Common myeloid progenitor, CD34-positive (primary cell): ENCODE data around the gene NFAT5.

ENCODE experiments used
- CTCF ChIA-PET: fragments of 350-600 bp; sonication (Branson Sonifier 250); formaldehyde crosslinking; loops from one replicate; lab custom pipeline; 2021; ENCODE audit warnings: antibody characterized with exemption; lab: Charles Lee
- POLR2A ChIA-PET: fragments of 350-600 bp; sonication (Branson Sonifier 250); formaldehyde crosslinking; loops from one replicate; lab custom pipeline; 2021; ENCODE audit warnings: antibody characterized with exemption; lab: Charles Lee
- DNase-seq, 3 donors: peaks; one replicate each; pipeline versions ENCODE4 v3.0.0 to v3.0.0-alpha.2; 2013
- H3K27ac ChIP-seq, 2 experiments: 1 replicate in 1 of 2; 2 replicates in 1 of 2; pipeline ENCODE4 v1.7.0; 2013; ENCODE audit warnings: inconsistent platforms in 2 of 2, low read length in 2 of 2, mild to moderate bottlenecking in 2 of 2, low read depth in 1 of 2, moderate library complexity in 1 of 2; ENCODE audit not compliant: severe bottlenecking in 2 of 2, insufficient read depth in 1 of 2, poor library complexity in 1 of 2
- H3K27me3 ChIP-seq, 5 experiments: replicated peaks in 2 of 5; 1 replicate in 3 of 5; 2 replicates in 2 of 5; pipeline versions ENCODE4 v1.6.1 to v1.7.0; 2013; ENCODE audit warnings: low read length in 4 of 5, mild to moderate bottlenecking in 2 of 5, moderate library complexity in 2 of 5, inconsistent platforms in 1 of 5; ENCODE audit not compliant: insufficient read depth in 5 of 5, control insufficient read depth in 4 of 5
- H3K36me3 ChIP-seq, 4 experiments: 1 replicate in 2 of 4; 2 replicates in 2 of 4; pipeline versions ENCODE4 v1.6.1 to v1.7.0; 2013; ENCODE audit warnings: low read length in 3 of 4, control low read depth in 1 of 4, mild to moderate bottlenecking in 1 of 4; ENCODE audit not compliant: control insufficient read depth in 4 of 4, insufficient read depth in 4 of 4
- H3K4me1 ChIP-seq, 4 experiments: 1 replicate in 3 of 4; 2 replicates in 1 of 4; pipeline versions ENCODE4 v1.6.1 to v1.7.1; 2013; ENCODE audit warnings: low read length in 3 of 4, mild to moderate bottlenecking in 3 of 4, control low read depth in 1 of 4, inconsistent platforms in 1 of 4, moderate library complexity in 1 of 4; ENCODE audit not compliant: control insufficient read depth in 4 of 4, insufficient read depth in 4 of 4; ENCODE audit errors: control extremely low read depth in 1 of 4
- H3K4me3 ChIP-seq, 7 experiments: 1 replicate in 4 of 7; 2 replicates in 3 of 7; pipeline versions ENCODE4 v1.5.1 to v1.7.0; 2013; ENCODE audit warnings: mild to moderate bottlenecking in 7 of 7, low read length in 6 of 7, moderate library complexity in 6 of 7, inconsistent platforms in 2 of 7, low read depth in 2 of 7, control low read depth in 1 of 7; ENCODE audit not compliant: insufficient read depth in 4 of 7, control insufficient read depth in 1 of 7; ENCODE audit errors: extremely low read depth in 1 of 7
- H3K9me3 ChIP-seq, 5 experiments: 1 replicate in 4 of 5; 2 replicates in 1 of 5; pipeline versions ENCODE4 v1.6.1 to v1.7.1; 2013; ENCODE audit warnings: low read length in 4 of 5, mild to moderate bottlenecking in 2 of 5, inconsistent platforms in 1 of 5, low read depth in 1 of 5, moderate library complexity in 1 of 5; ENCODE audit not compliant: control insufficient read depth in 4 of 5, insufficient read depth in 2 of 5; ENCODE audit errors: control extremely low read depth in 1 of 5
- WGBS: methylation state at CpG from one replicate; pipeline ENCODE4 v1.1.5; 2013; ENCODE audit not compliant: insufficient coverage; 5-methylcytosine and 5-hydroxymethylcytosine counted together

NFAT5 gene

DNA sequence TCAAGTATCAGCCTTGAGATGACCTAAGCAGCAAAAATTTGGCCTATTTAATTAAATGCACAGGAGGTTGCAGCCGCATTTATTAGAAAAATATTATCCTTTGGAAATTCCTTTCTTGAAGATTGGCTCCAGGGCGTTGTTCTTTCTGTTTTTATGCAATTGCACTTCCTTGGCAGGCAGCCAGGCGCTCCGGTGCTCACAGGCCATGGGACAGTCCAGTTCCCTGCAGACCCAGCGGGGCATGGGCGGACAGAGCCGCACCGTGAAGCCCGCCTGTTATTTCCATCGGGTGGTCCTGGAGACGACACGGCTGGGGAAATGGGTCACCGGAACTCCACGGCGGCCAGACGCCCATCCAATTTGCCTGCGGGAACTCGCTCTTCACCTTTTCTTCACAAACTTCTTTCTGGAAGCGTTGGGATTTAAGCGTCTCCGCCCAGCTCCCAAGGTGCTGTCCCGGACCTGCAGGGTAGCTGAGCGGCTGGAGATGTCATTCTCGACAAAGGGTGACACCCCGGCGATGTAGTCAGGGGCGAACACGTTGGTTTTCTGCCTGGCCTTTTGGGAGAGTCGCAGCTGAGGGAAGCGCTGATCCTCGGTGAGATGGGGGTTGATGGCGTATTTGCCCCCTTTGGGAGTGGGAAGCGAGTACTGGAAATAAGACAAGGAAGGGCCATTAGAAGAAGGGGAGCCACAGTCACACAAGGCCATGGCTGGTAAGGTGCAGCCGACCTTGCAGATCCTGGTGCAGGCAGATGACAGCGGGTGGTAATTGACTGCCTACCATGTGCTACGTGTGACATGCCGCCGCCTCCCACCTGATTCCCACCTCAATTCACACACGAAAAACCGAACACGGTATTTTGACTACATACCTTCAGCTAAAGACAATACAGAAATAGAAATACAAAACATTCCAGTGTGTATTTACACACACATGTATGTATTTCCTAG is 176.5 kb downstream of the NFAT5 start:
- H3K36me3 ChIP-seq, result peaks cover 21 to 73% (median 58%) of the 10 kb centered on the region in 4 experiments
- H3K4me1 ChIP-seq, result no peaks in the 10 kb centered on the region
- ChIA-PET CTCF (interaction anchor here (2.5 kb wide), 1 partner anchor 12 kb away, joined by 11 read pairs; the partner anchor contains the start of gene NOB1), POLR2A (interaction anchor here (0.6 kb wide), 1 partner anchor 96 kb away, joined by 6 read pairs; no protein-coding TSS in a partner anchor)
- H3K27ac ChIP-seq, result no peak overlapping the region
- H3K9me3 ChIP-seq, result no peaks in the 10 kb centered on the region
- WGBS, result 96% methylated on average over 33 of the region's 41 CpGs
- DNase-seq, result no peak
- no peak overlapping the region for H3K4me3 ChIP-seq
- no peaks in the 10 kb centered on the region for H3K27me3 ChIP-seq

DNA sequence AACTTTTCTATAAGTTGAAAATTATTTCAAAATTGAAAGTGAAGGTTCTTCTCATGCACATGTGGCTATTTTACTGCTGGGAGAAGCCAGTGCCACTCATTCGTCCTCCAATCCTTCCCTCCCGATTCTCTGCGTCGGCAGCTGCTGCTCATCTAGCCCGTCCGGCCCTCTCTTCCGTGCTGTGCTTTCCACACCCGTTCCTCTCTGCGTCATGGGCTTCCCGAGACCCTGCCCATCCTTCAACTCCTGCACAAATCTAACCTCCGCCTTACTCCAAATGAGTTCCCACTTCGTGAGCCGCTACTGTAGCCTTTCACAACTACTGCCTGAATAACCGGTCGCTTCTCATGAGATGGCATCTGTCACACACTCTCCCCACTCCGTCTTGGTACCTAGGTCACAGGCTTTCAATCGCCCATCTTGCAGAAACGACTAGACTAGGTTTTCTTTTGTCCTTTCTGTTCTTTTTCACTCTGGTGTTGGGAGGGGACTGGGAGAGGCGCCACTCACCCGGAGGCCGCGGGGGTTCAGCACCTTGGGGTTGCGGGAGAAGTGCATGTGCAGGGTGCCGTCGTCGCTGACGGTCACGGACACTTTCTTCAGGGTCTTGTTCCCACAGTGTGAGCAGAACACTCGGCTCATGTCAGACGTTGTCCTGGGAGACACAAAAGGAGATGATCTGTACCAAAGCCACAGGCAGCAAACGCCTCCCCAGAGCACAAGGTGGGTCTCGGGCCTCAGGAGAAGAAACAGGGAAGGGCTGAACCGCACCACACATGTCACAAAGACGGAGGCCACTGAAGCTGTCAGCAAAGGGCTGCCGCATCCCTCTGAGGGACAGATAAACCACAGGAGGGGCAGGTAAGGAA is 178.8 kb downstream of the NFAT5 start:
- Histone ChIP-seq H3K4me3 (no peak overlapping the region), H3K9me3 (no peaks in the 10 kb centered on the region), H3K27ac (no peak overlapping the region), H3K4me1 (no peaks in the 10 kb centered on the region), H3K36me3 (peaks cover 24 to 93% (median 78%) of the 10 kb centered on the region in 4 experiments), H3K27me3 (no peaks in the 10 kb centered on the region)
- no peak for DNase-seq
- ChIA-PET POLR2A (no interaction called here), CTCF (interaction anchor here (1.4 to 2.6 kb wide), 2 partner anchors 10 to 51 kb away, joined by 3 to 12 read pairs; partner anchors contain the start of gene NOB1)
- WGBS, result 98% methylated on average over 33 of the region's 35 CpGs

DNA sequence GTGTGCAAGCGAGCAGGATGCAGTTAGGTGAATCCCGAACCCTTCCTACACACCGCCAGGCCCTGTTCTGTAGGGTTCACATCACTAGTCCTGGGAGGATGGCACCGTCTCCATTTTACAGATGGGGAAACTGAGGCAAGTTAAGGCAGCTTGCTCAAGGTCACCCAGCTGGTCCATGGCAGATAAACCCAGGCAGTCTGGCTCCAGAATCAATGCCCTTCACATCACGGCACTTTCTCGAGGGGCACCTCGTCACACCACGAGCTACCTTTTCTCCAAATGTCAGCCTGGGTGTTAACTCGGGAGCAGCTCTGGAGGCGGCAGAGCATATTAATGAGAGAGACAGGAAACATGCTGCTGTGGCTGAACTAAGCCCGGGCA is 179.5 kb downstream of the NFAT5 start:
- H3K36me3 ChIP-seq, result peaks cover 24 to 93% (median 75%) of the 10 kb centered on the region in 4 experiments

DNA sequence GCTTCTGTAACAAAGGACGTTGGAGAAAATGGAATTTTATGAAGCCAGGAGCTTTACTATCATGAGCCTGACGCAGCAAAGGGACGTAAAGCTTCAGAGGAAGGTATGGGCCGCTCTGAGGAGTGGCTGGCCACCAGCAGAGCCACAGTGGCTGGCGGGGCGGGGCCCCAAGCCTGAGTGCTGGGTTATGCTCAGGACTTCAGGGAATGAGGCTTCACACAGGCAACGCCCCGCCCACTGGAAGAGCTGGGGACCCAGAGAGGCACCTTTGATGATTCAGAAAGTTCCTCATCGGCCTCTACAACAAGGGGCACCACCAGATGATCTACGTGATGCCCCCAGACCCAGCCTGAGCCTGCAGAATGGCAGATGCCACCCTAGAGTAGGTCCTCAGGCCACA is 180.2 kb downstream of the NFAT5 start:
- H3K9me3 ChIP-seq, result no peaks in the 10 kb centered on the region
- ChIA-PET CTCF (interaction anchor here (1.4 to 2.6 kb wide), 2 partner anchors 8 to 50 kb away, joined by 3 to 12 read pairs; partner anchors contain the start of gene NOB1), POLR2A (no interaction called here)
- H3K4me3 ChIP-seq, result no peak overlapping the region
- no peaks in the 10 kb centered on the region for H3K4me1 ChIP-seq
- H3K27ac ChIP-seq, result no peak overlapping the region
- no peak for DNase-seq
- H3K36me3 ChIP-seq, result peaks cover 25 to 94% (median 79%) of the 10 kb centered on the region in 4 experiments
- 89% methylated on average over 10 of the region's 10 CpGs for WGBS
- no peaks in the 10 kb centered on the region for H3K27me3 ChIP-seq

More for the DNA sequence above, 179.5 kb downstream of the NFAT5 start:
- WGBS, result 97% methylated on average over 11 of the region's 11 CpGs
- Histone ChIP-seq H3K9me3 (no peaks in the 10 kb centered on the region), H3K27me3 (no peaks in the 10 kb centered on the region), H3K4me1 (no peaks in the 10 kb centered on the region), H3K27ac (no peak overlapping the region), H3K4me3 (no peak overlapping the region)
- ChIA-PET POLR2A (no interaction called here), CTCF (interaction anchor here (1.4 to 2.6 kb wide), 2 partner anchors 9 to 51 kb away, joined by 3 to 12 read pairs; partner anchors contain the start of gene NOB1)
- DNase-seq, result no peak

DNA sequence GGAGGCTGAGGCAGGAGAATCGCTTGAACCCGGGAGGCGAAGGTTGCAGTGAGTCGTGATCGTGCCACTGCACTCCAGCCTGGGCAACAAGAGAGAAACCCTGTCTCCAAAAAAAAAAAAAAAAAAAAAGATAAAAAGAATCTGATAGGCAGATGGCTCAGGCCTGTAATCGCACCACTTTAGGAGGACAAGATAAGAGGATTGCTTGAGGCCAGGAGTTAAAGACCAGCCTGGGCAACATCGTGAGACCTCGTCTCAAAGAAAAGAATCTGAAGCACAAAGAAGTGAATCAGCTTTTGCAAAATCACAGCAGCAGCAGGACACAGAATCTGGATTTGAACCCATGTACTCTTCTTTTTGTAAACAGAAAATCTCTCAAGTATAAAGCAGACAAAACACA is 181.3 kb downstream of the NFAT5 start:
- Histone ChIP-seq H3K4me1 (no peaks in the 10 kb centered on the region), H3K9me3 (no peaks in the 10 kb centered on the region), H3K4me3 (no peak overlapping the region), H3K27me3 (no peaks in the 10 kb centered on the region), H3K27ac (no peak overlapping the region), H3K36me3 (peaks cover 22 to 91% (median 77%) of the 10 kb centered on the region in 4 experiments)
- ChIA-PET POLR2A (no interaction called here), CTCF (interaction anchor here (2.6 kb wide), 1 partner anchor 7 kb away, joined by 12 read pairs; the partner anchor contains the start of gene NOB1)
- DNase-seq, result no peak
- WGBS, result 98% methylated on average over 7 of the region's 8 CpGs

DNA sequence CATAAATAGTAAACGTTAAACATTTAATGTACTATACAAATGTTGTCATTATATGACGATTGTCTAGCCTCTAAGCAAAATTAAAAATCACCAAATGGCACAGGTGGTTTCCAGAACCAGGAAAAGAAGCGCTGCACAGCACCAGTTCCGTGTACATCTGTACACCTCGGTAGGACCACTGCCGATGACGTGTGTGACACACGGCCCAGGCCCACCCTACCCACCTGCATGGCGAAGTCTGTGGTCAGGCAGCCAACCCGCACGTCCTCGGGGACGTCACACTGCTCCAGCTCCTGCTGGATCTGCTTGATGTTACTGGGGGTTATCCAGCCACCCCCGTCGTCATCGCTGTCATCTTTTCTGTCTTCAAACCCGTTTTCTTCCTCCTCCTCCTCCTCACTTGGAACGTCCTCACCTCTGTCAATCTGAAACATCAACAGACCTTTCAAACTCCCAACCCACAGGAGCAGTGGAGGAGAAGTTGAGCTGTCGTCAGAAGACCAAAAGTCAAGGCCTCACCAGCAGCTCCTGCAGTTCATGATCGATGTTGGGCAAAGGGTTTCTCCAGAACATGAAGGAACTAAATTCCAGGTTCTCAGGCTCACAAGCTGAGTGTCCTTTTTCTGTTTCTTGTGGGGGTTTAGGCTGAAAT is 183.1 kb downstream of the NFAT5 start:
- H3K9me3 ChIP-seq, result no peaks in the 10 kb centered on the region
- POLR2A ChIA-PET, result no interaction called here
- no peak overlapping the region for H3K27ac ChIP-seq
- peaks cover 0 to 10% (median 6%) of the 10 kb centered on the region in 4 experiments for H3K4me1 ChIP-seq
- peaks cover 17 to 78% (median 62%) of the 10 kb centered on the region in 4 experiments for H3K36me3 ChIP-seq
- CTCF ChIA-PET, result interaction anchor here (0.6 to 1.3 kb wide), 3 partner anchors 25 to 40 kb away, joined by 3 to 5 read pairs (median 5); no protein-coding TSS in a partner anchor
- no peak overlapping the region for H3K4me3 ChIP-seq
- no peak for DNase-seq
- WGBS, result 96% methylated on average over 4 of the region's 20 CpGs
- H3K27me3 ChIP-seq, result no peaks in the 10 kb centered on the region
